ENCODE results near the gene AGAP2.
"Not testable (repeated sequence)": the region's sequence is repeated elsewhere in the genome, so short reads cannot be mapped to it uniquely, and the experiment has no call there.

The AGAP2 gene

DNA sequence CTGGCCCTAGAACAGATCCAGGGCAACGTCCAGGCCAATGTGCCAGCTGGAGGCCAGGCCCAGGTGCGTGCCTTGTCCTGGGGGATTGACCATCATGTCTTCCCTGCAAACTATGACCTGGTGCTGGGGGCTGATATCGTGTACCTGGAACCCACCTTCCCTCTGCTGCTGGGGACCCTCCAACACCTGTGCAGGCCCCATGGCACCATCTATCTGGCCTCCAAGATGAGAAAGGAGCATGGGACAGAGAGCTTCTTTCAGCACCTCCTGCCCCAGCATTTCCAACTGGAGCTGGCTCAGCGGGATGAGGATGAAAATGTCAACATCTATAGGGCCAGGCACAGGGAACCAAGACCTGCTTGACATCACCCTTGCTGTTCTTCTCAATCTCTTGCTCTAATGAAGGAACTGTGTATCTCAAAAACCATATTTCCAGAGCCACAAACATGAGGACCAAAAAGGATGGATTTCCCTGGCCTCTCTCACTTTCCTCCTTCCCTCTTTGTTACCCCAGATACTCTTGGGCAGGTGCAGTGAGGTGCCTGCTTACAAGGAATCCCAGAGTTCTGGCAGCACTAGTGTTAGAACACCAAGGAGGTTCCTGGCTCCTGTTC is 41.8 kb upstream of the AGAP2 start:
- TF ChIP-seq, protein P1, sequence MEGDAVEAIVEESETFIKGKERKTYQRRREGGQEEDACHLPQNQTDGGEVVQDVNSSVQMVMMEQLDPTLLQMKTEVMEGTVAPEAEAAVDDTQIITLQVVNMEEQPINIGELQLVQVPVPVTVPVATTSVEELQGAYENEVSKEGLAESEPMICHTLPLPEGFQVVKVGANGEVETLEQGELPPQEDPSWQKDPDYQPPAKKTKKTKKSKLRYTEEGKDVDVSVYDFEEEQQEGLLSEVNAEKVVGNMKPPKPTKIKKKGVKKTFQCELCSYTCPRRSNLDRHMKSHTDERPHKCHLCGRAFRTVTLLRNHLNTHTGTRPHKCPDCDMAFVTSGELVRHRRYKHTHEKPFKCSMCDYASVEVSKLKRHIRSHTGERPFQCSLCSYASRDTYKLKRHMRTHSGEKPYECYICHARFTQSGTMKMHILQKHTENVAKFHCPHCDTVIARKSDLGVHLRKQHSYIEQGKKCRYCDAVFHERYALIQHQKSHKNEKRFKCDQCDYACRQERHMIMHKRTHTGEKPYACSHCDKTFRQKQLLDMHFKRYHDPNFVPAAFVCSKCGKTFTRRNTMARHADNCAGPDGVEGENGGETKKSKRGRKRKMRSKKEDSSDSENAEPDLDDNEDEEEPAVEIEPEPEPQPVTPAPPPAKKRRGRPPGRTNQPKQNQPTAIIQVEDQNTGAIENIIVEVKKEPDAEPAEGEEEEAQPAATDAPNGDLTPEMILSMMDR (conservative IDR thresholded peaks at IDR 0.05), result no peak
- TF ChIP-seq ZFX (IDR thresholded peaks at IDR 0.05), result no peak
- H3K27ac ChIP-seq, result no peak overlapping the region

DNA sequence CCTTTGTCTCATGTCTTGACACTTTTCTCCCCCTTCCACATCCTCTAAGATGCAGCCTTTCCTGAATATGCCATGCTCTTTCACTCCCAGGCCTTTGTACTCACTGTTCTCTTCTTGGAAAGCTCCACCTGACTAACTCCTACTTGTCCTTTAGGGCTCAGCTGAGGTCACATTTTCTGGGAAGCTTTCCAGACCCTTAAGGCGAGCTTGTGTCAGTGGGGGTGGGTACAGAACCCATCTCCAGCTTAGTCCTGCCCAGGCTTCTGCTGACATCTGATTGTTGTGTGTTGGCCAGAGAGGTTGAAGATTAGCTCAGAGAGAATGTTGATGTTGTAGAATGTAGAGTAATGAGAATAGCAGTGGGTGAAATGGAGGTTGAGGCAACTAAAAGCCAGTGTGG is 41.2 kb upstream of the AGAP2 start:
- no peak overlapping the region for H3K27ac ChIP-seq
- TF ChIP-seq, protein P1 (conservative IDR thresholded peaks at IDR 0.05), result no peak
- TF ChIP-seq ZFX (IDR thresholded peaks at IDR 0.05), result no peak

DNA sequence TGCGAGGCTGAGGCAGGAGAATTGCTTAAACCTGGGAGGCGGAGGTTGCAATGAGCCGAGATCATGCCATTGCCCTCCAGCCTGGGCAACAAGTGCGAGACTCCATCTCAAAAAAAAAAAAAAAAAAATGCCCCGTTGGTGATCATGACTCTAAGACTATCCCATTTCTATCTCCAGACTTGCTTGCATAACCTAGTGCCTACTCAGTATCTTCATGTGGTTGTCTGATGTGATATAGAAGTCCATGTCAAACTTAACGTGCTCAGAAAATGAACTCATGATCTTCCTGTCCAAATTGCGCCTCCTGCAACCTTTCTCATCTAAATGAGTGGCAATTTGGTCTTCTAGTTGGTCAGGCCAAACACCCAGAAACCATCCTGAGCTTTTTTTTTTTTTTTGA is 39.4 kb upstream of the AGAP2 start:
- no peak overlapping the region for H3K27ac ChIP-seq
- TF ChIP-seq, protein P1 (conservative IDR thresholded peaks at IDR 0.05), result no peak
- TF ChIP-seq ZFX (IDR thresholded peaks at IDR 0.05), result no peak

DNA sequence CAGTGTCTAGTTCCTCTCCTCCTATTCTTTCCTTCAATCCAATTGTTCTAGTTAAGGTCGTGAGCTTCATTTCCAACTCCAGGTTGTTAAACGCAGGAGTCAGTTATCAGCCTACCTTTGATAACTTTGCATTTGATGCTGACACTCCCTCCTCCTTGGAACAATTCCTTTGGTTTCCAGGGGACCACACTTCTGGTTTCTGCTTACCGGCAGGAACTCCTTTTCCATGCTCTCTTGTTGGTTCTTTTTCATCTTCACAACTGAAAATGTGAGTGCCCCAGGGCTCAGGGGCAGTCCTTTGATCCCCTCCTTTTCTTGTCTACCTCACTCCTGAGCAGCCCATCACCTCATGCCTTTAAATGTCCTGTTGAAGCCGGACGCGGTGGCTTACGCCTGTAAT is 38.8 kb upstream of the AGAP2 start:
- TF ChIP-seq, protein P1 (conservative IDR thresholded peaks at IDR 0.05), result no peak
- TF ChIP-seq ZFX (IDR thresholded peaks at IDR 0.05), result no peak
- H3K27ac ChIP-seq, result no peak overlapping the region

DNA sequence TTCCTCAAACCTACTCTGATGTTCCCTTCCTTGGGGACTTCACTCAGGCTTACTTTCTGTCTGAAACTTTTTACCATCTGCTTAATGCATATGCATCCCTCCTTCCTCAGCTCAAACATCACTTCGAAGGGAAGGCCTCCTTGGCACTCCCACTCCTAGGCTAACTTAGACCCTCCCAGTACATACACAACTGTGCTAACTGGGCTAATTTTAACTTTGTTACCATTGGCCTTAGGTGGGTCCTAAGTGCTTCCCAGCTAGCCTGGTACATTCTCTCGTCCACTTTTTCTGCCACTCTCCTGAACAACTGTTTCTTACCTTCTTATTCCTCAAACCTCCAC is 37.7 kb upstream of the AGAP2 start:
- no peak overlapping the region for H3K27ac ChIP-seq
- TF ChIP-seq ZFX (IDR thresholded peaks at IDR 0.05), result no peak
- TF ChIP-seq, protein P1 (conservative IDR thresholded peaks at IDR 0.05), result no peak; the same call in 1 of the 2 replicates

DNA sequence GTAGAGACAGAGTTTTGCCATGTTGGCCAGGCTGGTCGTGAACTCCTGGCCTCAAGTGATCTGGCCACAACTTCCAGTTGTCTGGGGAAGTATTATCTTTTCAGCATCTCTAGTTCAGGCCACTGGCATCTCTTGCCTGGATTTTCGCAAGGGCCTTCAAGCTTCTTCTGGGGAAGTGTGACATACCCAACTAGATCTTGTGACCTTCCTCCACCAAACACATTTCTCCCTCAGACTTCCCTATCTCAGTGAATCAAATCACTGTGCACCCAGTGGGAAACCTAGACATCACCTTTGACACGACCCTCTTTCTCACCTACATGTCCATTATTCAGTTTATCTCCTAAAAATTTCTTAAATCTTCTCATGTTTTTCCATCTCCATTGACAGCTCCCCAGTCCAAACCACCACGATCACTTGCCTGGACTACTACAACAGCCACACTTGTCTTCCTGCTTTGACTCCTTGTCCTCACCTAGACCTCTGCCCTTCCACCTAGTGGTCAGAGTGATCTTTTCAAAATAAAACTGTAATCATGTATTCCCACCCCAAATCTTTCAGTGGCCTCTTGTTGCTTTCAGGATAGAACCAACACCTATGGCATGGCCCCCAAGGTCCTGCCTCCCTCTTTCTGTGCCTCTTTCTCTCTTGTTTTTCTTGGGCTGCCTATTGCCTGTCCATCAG is 37.2 kb upstream of the AGAP2 start:
- no peak overlapping the region for H3K27ac ChIP-seq
- no peak for TF ChIP-seq ZFX (IDR thresholded peaks at IDR 0.05)
- TF ChIP-seq, protein P1 (conservative IDR thresholded peaks at IDR 0.05), result no peak; the same call in 1 of the 2 replicates

DNA sequence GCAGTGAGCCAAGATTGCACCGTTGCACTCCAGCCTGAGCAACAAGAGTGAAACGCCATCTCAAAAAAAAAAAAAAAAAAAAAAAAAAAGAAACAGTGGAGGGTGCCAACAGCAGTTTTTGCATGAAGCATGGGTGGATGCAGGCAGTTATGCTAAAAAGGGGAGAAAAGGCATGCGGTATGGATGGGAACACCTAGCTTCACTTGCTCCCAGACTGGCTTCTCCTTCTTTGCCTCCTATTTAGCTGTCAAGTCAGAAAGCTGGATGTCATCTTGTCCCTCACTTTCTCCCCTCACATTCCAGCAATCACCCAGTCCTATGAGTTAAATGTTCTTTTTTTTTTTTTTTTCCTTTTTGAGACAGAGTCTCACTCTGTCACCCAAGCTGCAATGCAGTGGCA is 36.5 kb upstream of the AGAP2 start:
- no peak overlapping the region for H3K27ac ChIP-seq
- no peak for TF ChIP-seq ZFX (IDR thresholded peaks at IDR 0.05)
- TF ChIP-seq, protein P1 (conservative IDR thresholded peaks at IDR 0.05), result no peak

DNA sequence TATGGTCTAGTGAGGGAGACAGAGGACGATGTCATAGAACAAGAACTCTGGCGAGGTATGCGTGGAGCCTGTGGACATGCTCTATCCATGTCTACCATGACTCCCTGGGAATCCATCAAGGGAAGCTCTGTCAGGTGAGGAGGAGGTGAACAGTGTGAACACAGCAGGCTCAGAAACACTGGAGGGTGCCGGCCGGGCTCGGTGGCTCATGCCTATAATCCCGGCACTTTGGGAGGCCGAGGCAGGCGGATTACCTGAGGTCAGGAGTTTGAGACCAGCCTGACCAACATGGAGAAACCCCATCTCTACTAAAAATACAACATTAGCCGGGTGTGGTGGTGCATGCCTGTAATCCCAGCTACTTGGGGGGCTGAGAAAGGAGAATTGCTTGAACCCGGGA is 36.1 kb upstream of the AGAP2 start:
- not testable (repeated sequence) for H3K27ac ChIP-seq
